Suprapubic skin (tissue), 4 donors: Measurements from ENCODE around the gene PARD3B. TPM values are rescaled to one million over a fixed set of nuclear protein-coding genes. Genes with fewer than 3 reads are reported as not detected.
A peak's percentile ranks its signal among the peaks of the same experiment; 100 is the strongest.
"Not testable (repeated sequence)": the region's sequence is repeated elsewhere in the genome, so short reads cannot be mapped to it uniquely, and the experiment has no call there.

ENCODE experiments used
- DNase-seq, 2 donors: peaks; one replicate each; pipeline ENCODE4 v3.0.0-alpha.2; 2019; ENCODE audit warnings: low spot score in 2 of 2
- H3K27ac ChIP-seq: fragments of 200-600 bp; sonication (generic); one replicate; pipeline ENCODE4 v1.5.1; 2019
- H3K27me3 ChIP-seq: fragments of 200-600 bp; sonication (generic); one replicate; pipeline ENCODE4 v1.5.1; 2019
- H3K36me3 ChIP-seq: fragments of 200-600 bp; sonication (generic); one replicate; pipeline ENCODE4 v1.5.1; 2019
- H3K4me1 ChIP-seq: fragments of 200-600 bp; sonication (generic); one replicate; pipeline ENCODE4 v1.5.1; 2019
- H3K4me3 ChIP-seq: fragments of 200-600 bp; sonication (generic); one replicate; pipeline ENCODE4 v1.5.1; 2019; ENCODE audit warnings: mild to moderate bottlenecking
- H3K9me3 ChIP-seq: fragments of 200-600 bp; sonication (generic); one replicate; pipeline ENCODE4 v1.5.1; 2019
- EP300 ChIP-seq: sonication (generic); formaldehyde crosslinking; IDR thresholded peaks from one replicate; pipeline ENCODE4 v1.6.1; 2017; ENCODE audit warnings: antibody characterized with exemption
- POLR2A ChIP-seq, 2 donors: fragments of 450-650 bp; IDR thresholded peaks; one replicate each; pipeline ENCODE4 v1.6.1; 2017; ENCODE audit warnings: antibody characterized with exemption in 2 of 2, mild to moderate bottlenecking in 2 of 2, moderate library complexity in 2 of 2
- POLR2AphosphoS5 ChIP-seq, 3 donors: sonication (generic); formaldehyde crosslinking; IDR thresholded peaks; one replicate each; pipeline ENCODE4 v1.6.1; 2017; ENCODE audit warnings: antibody characterized with exemption in 3 of 3
- WGBS: methylation state at CpG from one replicate; pipeline ENCODE4 v1.1.5; 2018; 5-methylcytosine and 5-hydroxymethylcytosine counted together
- total RNA-seq, 4 donors: library from RNA; depleted of rRNA; stranded (reverse); fragments of >200 nt; gene quantifications; one replicate each; pipeline ENCODE4 v1.1.0, GENCODE V29; 2016
- TF ChIP-seq, protein P1 (sequence below), 2 donors: fragments of 200-600 bp in 1 of 2; fragments of 450-650 bp in 1 of 2; sonication (generic) in 1 of 2; IDR thresholded peaks; one replicate each; pipeline ENCODE4 v1.5.1; 2016 to 2019; ENCODE audit warnings: antibody characterized with exemption in 2 of 2, mild to moderate bottlenecking in 1 of 2, moderate library complexity in 1 of 2

The PARD3B gene
- total RNA-seq, 4 donors from 2014 or later, result 12.5 to 18.9 (median 15.5) TPM

DNA sequence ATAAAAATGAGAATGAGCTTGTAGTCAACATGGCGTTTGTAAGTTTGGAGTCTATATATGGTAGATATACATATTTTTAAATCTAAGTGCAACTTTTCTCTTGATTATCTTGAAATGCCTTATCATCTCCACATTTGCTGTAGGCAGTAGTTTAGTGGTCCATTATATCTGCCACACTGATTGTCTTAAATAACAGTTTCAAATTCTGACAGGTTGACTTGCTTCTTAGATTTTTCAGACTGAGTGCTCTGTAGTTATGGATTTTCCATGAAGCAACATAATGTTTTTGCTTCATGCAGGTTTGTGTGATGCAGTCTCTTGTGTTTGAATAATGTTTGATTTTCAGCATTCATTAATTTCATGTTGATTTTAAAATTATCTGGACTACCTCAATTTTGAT is 12.3 kb downstream of the PARD3B start:
- Histone ChIP-seq H3K4me1 (no peaks in the 10 kb centered on the region), H3K27me3 (no peaks in the 10 kb centered on the region), H3K9me3 (no peaks in the 10 kb centered on the region), H3K27ac (no peak overlapping the region), H3K36me3 (no peaks in the 10 kb centered on the region), H3K4me3 (no peak overlapping the region)
- WGBS, result 89% methylated on average over 1 of the region's 1 CpG
- TF ChIP-seq POLR2A (IDR thresholded peaks at IDR 0.05), result no peak
- TF ChIP-seq, protein P1, sequence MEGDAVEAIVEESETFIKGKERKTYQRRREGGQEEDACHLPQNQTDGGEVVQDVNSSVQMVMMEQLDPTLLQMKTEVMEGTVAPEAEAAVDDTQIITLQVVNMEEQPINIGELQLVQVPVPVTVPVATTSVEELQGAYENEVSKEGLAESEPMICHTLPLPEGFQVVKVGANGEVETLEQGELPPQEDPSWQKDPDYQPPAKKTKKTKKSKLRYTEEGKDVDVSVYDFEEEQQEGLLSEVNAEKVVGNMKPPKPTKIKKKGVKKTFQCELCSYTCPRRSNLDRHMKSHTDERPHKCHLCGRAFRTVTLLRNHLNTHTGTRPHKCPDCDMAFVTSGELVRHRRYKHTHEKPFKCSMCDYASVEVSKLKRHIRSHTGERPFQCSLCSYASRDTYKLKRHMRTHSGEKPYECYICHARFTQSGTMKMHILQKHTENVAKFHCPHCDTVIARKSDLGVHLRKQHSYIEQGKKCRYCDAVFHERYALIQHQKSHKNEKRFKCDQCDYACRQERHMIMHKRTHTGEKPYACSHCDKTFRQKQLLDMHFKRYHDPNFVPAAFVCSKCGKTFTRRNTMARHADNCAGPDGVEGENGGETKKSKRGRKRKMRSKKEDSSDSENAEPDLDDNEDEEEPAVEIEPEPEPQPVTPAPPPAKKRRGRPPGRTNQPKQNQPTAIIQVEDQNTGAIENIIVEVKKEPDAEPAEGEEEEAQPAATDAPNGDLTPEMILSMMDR (IDR thresholded peaks at IDR 0.05), result no peak
- TF ChIP-seq EP300, result no peak
- TF ChIP-seq POLR2AphosphoS5 (IDR thresholded peaks at IDR 0.05), result no peak
- no peak for DNase-seq

DNA sequence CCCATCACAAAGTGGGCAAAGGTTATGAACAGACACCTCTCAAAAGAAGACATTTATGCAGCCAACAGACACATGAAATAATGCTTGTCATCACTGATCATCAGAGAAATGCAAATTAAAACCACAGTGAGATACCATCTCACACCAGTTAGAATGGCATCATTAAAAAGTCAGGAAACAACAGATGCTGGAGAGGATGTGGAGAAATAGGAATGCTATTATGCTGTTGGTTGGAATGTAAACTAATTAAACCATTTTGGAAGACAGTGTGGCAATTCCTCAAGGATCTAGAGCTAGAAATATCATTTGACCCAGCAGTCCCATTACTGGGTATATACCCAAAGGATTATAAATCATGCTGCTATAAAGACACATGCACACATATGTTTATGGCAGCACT is 14.1 kb downstream of the PARD3B start:
- H3K9me3 ChIP-seq, H3K4me1 ChIP-seq, H3K36me3 ChIP-seq, DNase-seq, H3K27ac ChIP-seq, H3K27me3 ChIP-seq, H3K4me3 ChIP-seq: not testable (repeated sequence)

DNA sequence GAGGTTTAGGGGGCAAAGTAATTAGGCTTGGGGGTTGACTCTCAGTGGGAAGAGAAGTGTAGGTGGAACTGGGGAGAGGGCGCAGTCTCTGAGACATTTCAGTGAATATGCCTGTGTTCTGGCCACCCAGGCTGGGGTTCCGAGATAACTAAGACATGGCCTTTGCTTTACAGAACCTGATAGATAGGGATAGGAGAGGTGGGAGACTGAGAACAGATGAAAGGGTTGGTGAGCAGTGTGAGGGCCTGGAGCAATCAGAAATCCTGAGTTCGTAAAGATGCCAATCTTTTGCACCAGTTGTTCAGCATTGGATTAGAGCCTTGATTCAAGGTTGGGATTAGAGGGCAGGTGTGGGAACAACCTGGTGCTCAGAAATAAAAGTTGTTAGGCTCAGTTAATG is 15.6 kb downstream of the PARD3B start:
- Histone ChIP-seq H3K4me3 (no peak overlapping the region), H3K9me3 (no peaks in the 10 kb centered on the region), H3K27ac (no peak overlapping the region), H3K36me3 (no peaks in the 10 kb centered on the region), H3K4me1 (no peaks in the 10 kb centered on the region), H3K27me3 (no peaks in the 10 kb centered on the region)
- no peak for DNase-seq
- WGBS, result 91% methylated on average over 3 of the region's 3 CpGs
- TF ChIP-seq POLR2AphosphoS5 (IDR thresholded peaks at IDR 0.05) (no peak), EP300 (no peak), POLR2A (IDR thresholded peaks at IDR 0.05) (no peak)
- TF ChIP-seq, protein P1 (IDR thresholded peaks at IDR 0.05), result no peak

DNA sequence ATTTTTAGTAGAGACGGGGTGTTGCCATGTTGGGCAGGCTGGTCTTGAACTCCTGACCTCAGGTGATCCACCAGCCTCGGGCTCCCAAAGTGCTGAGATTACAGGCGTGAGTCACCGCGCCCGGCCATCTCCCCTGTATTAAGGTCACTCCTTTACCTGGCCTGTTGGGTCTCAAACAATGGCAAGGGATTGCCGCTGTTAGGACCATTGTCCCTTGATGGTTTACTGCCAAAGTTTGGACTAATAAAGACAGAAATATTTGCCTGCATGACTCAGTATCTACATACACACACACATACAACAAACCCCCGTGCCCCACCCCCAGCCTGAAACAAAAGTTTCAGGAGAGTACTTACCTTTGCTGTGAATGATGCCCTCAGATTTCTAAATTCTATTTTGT is 16.5 kb downstream of the PARD3B start:
- Histone ChIP-seq H3K4me3 (no peak overlapping the region), H3K9me3 (no peaks in the 10 kb centered on the region), H3K27me3 (no peaks in the 10 kb centered on the region), H3K36me3 (no peaks in the 10 kb centered on the region), H3K4me1 (no peaks in the 10 kb centered on the region), H3K27ac (no peak overlapping the region)
- WGBS, result 94% methylated on average over 8 of the region's 8 CpGs
- DNase-seq, result no peak
- TF ChIP-seq POLR2A (IDR thresholded peaks at IDR 0.05), result no peak
- no peak for TF ChIP-seq EP300
- no peak for TF ChIP-seq POLR2AphosphoS5 (IDR thresholded peaks at IDR 0.05)
- TF ChIP-seq, protein P1 (IDR thresholded peaks at IDR 0.05), result no peak

DNA sequence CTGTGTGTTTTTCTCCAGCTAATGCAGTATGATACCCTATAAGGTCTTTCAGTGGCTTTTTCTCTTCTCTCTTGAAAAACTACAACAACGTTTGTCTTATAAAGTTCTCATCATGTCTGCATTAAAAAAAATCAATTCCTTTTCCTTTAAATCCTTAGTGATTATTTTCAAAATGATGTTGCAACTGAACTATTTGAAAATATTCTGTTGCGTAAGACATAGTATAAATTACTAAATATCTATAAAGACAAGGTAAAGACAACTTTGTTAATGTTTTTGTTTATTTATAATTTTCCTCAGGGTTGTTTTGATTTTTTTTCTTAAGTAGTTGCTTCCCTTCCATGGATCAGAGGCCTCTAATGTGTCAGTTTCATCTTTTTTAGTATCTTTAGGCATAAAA is 21.2 kb downstream of the PARD3B start:
- TF ChIP-seq POLR2AphosphoS5 (IDR thresholded peaks at IDR 0.05), result no peak
- no peak for TF ChIP-seq POLR2A (IDR thresholded peaks at IDR 0.05)
- TF ChIP-seq, protein P1 (IDR thresholded peaks at IDR 0.05), result no peak
- TF ChIP-seq EP300, result no peak
- Histone ChIP-seq H3K27me3 (no peaks in the 10 kb centered on the region), H3K9me3 (no peaks in the 10 kb centered on the region), H3K4me1 (peaks cover 5% of the 10 kb centered on the region), H3K27ac (peak overlapping the region; percentile 60), H3K4me3 (no peak overlapping the region), H3K36me3 (no peaks in the 10 kb centered on the region)
- 77% methylated on average over 2 of the region's 2 CpGs for WGBS
- no peak for DNase-seq

DNA sequence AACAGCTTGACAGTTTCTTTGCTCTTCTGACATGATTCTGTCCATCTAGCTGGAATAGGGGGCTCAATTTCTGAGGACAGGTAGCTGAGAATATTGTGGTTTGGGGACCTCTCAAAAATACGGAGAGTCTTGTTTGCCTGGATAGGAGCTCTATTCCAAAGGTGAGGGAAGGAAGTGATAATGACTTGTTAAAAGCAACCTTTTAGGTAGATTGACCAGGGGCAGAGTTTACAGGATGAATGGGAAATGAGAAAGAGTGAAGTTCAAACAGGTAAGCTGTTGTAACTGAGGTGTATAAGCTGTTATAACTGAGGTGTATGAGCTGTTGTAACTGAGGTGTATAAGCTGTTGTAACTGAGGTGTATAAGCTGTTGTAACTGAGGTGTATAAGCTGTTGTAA is 25.1 kb downstream of the PARD3B start:
- 76% methylated on average over 1 of the region's 1 CpG for WGBS
- Histone ChIP-seq H3K27ac (no peak overlapping the region), H3K36me3 (no peaks in the 10 kb centered on the region), H3K9me3 (no peaks in the 10 kb centered on the region), H3K4me1 (peaks cover 13% of the 10 kb centered on the region), H3K4me3 (no peak overlapping the region), H3K27me3 (no peaks in the 10 kb centered on the region)
- DNase-seq, result no peak
- TF ChIP-seq, protein P1 (IDR thresholded peaks at IDR 0.05), result no peak
- no peak for TF ChIP-seq POLR2A (IDR thresholded peaks at IDR 0.05)
- no peak for TF ChIP-seq EP300
- TF ChIP-seq POLR2AphosphoS5 (IDR thresholded peaks at IDR 0.05), result no peak
